ENCODE data around the gene MYBPC3. TPM values are rescaled to one million over a fixed set of nuclear protein-coding genes. Genes with fewer than 3 reads are reported as not detected.

Gene MYBPC3
- total RNA-seq, 1 donor from 2014 or later, result not detected

Other genes starting within 250 kb of the MYBPC3 start
- gene ARFGAP2, start 175.8 kb downstream of the MYBPC3 start, total RNA-seq, result 57.5 and 69.8 TPM in 2 replicates
- 12.9 and 17.9 TPM in 2 replicates for gene PACSIN3, start 166.3 kb downstream of the MYBPC3 start, total RNA-seq
- gene DDB2, start 137.7 kb downstream of the MYBPC3 start, total RNA-seq, result 23.2 and 53.8 TPM in 2 replicates
- gene ACP2, start 103.9 kb downstream of the MYBPC3 start, total RNA-seq, result 25.3 and 35.7 TPM in 2 replicates
- 22.7 and 29.8 TPM in 2 replicates for gene NR1H3, start 94.7 kb downstream of the MYBPC3 start, total RNA-seq
- 16.3 and 21.0 TPM in 2 replicates for gene MADD, start 82.6 kb downstream of the MYBPC3 start, total RNA-seq
- gene SPI1, start 25.8 kb upstream of the MYBPC3 start, total RNA-seq, result not detected in 2 replicates
- 33.3 and 51.0 TPM in 2 replicates for gene SLC39A13, start 55.9 kb upstream of the MYBPC3 start, total RNA-seq
- 126 and 135 TPM in 2 replicates for gene PSMC3, start 73.7 kb upstream of the MYBPC3 start, total RNA-seq
- gene RAPSN, start 96.4 kb upstream of the MYBPC3 start, total RNA-seq, result 0.20 TPM in 1 of 2 replicates, not detected in the other
- gene CELF1, start 200.4 kb upstream of the MYBPC3 start, total RNA-seq, result 55.6 and 75.0 TPM in 2 replicates
- gene PTPMT1, start 212.9 kb upstream of the MYBPC3 start, total RNA-seq, result 57.1 and 75.2 TPM in 2 replicates
- gene KBTBD4, start 226.3 kb upstream of the MYBPC3 start, total RNA-seq, result 22.7 and 32.9 TPM in 2 replicates
- 63.2 and 69.4 TPM in 2 replicates for gene NDUFS3, start 226.4 kb upstream of the MYBPC3 start, total RNA-seq
- not detected in 2 replicates for gene FAM180B, start 234.0 kb upstream of the MYBPC3 start, total RNA-seq
- 0.22 and 0.40 TPM in 2 replicates for gene C1QTNF4, start 241.7 kb upstream of the MYBPC3 start, total RNA-seq

Data from lung microvascular endothelial cell (primary cell).